OCI-M2 (cell line): Measurements from ENCODE around the gene C19orf25.
"Not testable (repeated sequence)": the region's sequence is repeated elsewhere in the genome, so short reads cannot be mapped to it uniquely, and the experiment has no call there.

Experiments used
- DNase-seq: peaks from one replicate; lab custom pipeline; 2025; ENCODE audit not compliant: unreplicated experiment; lab: John Stamatoyannopoulos, UW

Gene C19orf25

GRCh38 chr19:1481893-1482360 lies 2.9 kb upstream of the C19orf25 start:
- no peak for DNase-seq

DNA sequence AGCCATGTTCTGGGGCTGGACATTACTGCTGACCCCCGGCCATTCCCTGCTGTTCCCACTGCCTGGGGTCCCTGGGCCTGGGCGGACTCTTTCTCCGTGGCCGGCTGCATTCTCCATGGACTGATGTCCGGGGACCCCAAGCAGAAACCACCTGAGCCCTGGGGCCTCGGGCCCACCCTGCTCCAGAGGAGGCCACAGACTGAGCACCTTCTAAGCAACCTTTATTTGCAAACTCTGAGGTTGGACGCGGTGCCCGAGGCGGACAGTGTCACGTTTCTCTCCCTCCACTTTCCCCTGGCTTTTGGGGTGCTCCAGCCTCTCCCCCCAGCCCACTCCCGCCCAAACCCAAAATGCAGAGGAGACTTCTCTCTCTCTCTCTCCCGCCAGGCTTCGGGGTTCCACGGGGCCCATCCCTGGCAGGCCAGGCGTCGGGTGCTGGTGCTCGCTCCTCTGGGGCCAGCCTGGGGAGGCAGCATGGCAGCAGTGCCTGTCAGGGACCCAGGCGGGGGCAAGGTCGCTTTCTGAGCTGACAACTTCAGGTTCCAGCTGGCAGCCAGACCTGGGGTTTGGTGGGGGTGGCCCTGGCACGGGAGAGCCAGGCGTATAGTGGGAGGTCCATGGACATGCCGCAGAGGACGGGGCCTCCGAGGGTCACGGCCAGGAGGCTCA lies 2.3 kb upstream of the C19orf25 start:
- no peak for DNase-seq

DNA sequence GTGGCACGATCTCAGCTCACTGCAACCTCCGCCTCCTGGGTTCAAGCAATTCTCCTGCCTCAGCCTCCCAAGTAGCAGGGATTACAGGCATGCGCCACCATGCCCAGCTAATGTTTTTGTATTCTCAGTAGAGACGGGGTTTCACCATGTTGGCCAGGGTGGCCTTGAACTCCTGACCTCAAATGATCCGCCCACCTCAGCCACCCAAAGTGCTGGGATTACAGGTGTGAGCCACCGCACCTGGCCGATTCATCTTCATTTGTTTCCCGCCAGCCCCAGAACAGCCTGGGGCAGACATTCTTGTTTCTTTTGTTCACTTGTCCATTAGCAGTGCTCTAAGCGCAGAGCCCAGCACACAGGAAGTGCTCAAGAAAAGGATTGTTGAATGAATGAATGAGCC lies 2.0 kb downstream of the C19orf25 start:
- DNase-seq: not testable (repeated sequence)

GRCh38 chr19:1475751-1476437 lies 3.1 kb downstream of the C19orf25 start:
- no peak for DNase-seq

GRCh38 chr19:1474765-1475351 lies 4.2 kb downstream of the C19orf25 start:
- DNase-seq: no peak

DNA sequence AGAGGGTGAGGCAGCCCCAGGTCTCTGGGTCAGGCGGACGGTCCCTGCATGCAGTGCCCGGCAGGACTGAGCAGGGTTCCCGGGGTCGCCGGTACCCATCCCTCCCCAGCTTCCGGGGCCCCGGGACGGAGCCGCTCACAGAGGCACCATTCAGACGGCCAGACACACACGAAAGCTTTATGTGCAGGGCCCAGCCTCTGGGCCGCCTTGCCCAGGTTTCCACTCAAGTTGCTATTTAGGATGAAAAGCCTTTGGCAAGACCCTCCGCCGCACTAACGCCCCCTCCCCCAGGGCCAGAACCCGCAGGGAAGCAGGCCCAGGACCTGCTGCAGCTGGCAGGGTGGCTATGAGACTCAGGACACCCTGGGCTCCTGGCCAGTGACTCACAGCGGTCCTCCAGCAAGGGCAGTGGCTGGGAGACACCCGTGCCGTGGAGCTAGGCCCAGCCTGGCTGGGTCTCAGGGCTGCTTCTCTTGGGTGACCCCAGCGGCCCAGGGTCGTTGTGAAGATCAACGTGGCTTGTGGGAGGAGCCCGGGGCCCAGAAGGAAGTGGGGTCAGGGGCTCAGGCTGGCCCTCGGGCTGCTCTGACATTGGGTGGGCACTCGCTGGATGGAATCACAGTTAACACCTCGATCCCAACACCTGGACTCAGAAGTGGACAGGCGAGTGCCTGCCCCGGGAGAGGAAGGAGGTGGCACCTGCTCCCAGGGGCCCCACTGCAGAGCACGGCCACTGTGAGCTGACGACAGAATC lies 4.8 kb downstream of the C19orf25 start:
- no peak for DNase-seq

DNA sequence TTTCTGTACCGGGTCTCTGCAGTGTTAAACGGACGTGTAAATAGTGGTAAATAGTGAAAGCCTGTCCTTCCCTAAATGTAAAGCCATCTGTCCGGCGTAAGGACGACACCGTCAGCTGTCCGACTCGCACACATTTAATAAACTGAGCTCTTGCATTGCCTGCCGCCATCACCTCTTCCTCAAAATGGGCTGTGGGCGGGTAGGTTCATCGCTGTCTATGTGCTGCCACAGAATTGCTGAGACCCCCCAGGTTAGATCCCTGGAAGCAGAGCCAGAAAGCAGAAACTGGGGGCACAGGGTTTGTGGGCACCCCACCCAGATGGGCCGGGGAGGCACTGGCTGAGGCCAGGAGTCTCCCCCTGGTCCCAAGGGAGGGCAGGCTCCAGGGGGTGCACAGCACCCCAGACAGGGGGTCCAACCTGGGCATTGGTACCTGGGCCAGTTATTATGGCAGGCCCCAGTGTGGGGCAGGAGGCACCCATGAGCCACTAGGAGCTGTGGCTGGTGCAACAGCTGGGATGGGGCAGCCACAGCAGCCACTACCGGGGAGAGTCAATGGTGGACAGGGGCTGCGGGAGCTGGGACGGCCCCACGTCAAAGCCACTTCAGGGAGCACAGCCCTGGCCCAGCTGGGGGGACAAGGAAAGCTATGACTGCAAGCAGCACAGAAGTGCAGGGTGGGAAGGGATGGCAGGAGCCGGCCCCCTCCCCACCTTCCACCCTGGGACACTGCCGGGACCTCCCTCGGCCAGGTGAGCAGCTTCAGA lies 5.7 kb downstream of the C19orf25 start:
- no peak for DNase-seq

DNA sequence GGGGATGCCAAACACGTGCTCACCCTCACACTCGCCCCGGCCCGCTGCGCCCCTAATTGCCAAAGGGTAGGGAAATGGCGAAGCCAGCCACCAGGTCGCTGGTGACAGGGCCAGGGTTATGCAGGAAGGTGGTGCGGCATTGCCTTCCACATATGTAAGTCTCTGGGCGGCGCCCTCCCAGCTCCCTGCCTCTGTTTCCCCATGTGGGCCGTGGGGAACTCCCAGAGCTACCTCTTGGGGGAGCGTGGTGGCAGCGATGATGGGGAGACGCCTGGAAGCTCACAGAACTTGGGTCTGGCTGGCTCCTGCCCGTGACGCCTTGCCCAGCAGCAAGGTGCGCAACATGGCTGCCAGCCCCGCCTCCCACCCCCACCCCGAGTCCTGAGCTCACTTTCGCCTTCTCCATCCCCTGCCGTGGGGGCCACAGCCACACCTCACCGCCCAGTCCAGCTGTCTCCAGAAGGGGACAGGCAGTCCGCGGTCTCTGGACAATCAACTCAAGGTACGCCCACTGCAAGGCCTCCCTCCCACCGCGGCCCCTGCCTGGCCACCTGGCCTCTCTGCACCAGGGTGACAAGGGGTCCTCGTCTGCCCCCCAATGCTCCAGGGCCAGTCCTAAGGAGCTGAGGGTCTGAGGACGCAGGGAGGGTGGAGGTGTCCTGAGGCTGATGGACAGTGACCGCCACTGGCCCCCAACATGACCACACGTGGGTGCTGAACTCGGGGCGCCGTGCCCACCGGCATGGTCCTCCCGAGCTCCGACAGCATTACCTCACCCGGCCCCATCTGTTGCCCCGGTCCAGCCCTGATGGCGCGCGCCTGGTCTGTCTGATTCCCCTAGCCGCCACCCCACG lies 6.6 kb downstream of the C19orf25 start:
- DNase-seq: no peak

DNA sequence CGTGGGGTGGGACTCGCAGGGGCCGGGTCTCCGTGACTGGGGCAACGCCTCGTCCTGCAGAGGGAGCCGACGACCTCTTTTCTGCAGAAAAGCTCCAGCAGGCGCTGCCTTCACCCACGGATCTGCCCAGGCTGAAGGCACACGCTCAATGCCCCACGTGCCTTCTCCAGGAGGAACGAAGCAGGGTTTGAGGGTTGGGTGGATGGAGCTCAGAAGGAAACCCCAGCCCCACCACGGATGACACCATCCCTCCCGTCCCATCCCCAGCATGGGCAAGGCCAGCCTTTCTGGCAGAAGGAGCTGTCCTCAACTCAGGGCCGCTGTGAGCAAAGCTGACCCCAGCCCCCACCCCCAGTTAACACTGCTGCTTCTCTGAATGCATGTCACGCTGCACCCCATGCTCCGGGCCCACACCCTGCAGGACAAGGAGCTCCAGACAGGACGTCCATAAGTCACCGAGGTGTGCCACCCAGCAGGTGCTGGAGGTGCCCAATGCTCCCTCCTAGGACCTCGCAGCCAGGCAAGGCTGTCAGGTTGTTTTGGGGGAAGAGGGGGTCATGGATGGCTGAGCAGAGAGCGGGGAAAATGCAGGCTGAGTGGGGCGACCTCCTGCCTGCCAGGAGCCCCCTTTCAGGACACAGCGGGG lies 7.4 kb downstream of the C19orf25 start:
- no peak for DNase-seq

DNA sequence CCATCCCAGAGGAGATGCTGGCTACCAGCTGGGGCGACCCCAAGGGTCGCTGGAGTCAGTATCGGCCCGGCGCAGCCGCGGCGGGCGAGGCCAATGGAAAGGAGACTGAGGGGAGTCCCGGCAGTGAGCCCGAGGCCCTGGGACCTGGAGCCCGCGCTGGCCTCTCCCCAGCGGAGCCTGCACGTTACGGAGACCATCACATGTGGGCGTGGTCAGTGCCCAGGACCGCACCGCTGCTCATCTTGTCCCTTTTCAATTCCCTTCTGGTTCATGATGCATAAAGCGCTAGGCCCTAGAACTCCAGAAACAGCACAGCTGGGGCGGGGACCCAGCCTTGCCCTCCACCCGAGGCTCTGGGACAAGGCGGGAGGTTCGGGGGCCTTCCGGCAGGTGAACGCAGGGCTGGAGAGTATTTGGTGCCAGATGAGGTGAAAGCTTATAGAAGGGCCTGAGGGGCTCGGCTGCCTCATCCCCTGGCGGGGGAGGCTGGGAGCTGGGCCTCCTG lies 8.0 kb downstream of the C19orf25 start:
- no peak for DNase-seq

DNA sequence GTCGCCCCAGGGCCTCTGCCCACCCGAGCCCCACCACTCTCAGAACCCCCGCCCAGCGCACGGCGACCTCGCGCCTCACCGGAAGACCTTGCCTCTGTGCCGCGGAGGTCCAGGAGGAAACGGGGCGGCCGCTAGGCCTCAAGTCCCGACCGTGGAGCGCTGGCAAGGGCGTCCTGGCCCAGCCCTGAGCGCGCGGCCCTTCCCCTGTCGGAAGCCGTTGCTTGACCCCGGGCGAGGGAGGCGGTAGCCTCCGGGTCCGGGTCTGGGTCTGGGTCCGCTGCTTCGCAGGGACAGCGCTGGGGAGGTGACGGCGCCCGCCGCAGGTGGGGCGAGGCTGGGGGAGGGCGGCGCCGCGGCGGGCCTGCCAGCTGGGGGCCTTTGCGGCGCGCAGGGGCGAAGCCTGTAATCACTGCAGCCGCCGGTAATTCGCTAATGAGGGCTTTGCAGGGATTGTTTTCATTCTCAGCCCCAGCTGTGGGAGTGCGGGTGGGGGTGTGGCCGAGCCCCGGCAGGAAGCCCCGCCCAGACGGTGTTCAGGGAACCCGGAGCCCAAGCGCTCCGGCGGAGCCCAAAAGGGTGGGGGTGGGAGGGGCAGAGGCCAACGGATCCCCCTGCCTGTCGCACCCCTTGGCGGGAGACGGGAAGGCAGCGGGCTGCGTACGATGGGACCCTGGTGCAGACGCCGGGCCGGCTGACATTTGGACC lies 8.6 kb downstream of the C19orf25 start:
- DNase-seq: no peak

GRCh38 chr19:1470055-1470304 lies 9.0 kb downstream of the C19orf25 start:
- no peak for DNase-seq

DNA sequence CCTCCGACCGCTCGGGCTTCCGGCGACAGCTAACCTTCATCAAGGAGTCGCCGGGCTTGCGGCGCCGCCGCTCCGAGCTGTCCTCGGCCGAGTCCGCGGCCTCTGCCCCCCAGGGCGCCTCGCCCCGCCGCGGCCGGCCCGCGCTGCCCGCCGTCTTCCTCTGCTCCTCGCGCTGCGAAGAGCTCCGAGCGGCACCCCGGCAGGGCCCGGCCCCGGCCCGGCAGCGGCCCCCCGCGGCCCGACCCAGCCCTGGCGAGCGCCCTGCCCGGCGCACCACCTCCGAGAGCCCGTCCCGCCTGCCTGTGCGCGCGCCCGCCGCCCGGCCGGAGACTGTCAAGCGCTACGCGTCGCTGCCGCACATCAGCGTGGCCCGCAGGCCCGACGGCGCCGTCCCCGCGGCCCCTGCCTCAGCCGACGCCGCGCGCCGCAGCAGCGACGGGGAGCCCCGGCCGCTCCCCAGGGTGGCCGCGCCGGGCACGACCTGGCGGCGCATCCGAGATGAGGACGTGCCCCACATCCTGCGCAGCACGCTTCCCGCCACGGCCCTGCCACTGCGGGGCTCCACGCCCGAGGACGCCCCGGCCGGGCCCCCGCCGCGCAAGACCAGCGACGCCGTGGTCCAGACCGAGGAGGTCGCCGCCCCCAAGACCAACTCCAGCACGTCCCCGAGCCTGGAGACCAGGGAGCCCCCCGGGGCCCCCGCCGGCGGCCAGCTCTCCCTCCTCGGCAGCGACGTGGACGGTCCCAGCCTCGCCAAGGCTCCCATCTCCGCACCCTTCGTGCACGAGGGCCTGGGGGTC lies 9.6 kb downstream of the C19orf25 start:
- no peak for DNase-seq

- DNase-seq: no peak
Observed at GRCh38 chr19:1468821-1469254, 10.2 kb downstream of the C19orf25 start.

GRCh38 chr19:1468274-1468820 lies 10.7 kb downstream of the C19orf25 start:
- no peak for DNase-seq

DNA sequence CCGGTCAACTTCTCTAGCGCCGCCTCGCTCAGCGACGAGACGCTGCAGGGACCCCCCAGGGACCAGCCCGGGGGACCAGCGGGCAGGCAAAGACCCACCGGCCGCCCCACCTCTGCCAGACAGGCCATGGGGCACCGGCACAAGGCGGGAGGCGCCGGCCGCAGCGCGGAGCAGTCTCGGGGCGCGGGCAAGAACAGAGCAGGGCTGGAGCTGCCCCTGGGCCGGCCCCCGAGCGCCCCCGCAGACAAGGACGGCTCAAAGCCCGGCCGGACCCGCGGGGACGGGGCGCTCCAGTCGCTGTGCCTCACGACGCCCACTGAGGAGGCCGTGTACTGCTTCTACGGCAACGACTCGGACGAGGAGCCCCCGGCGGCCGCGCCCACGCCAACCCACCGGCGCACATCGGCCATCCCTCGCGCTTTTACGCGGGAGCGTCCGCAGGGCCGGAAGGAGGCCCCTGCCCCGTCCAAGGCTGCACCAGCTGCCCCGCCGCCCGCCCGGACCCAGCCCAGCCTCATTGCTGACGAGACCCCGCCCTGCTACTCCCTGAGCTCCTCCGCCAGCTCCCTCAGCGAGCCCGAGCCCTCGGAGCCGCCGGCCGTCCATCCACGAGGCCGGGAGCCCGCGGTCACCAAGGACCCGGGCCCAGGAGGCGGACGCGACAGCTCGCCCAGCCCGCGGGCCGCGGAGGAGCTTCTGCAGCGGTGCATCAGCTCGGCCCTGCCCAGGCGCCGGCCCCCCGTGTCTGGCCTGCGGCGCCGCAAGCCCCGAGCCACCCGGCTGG lies 11.3 kb downstream of the C19orf25 start:
- DNase-seq: no peak

GRCh38 chr19:1467215-1467489 lies 11.9 kb downstream of the C19orf25 start:
- no peak for DNase-seq
